Endothelial cell of umbilical vein (primary cell): ENCODE measurements around the gene IKZF1. TPM values are rescaled to one million over a fixed set of nuclear protein-coding genes. Genes with fewer than 3 reads are reported as not detected.

Experiments used
- BruUV-seq: library from RNA; stranded (reverse); fragments of 400-500 nt; replicated peaks from 2 replicates; lab custom pipeline; 2021; lab: Mats Ljungman, UMichigan
- CTCF ChIA-PET: fragments of 300-600, 350-600 bp; sonication (Branson Sonifier 250); formaldehyde crosslinking; loops from one replicate; lab custom pipeline; 2021; ENCODE audit warnings: antibody characterized with exemption, inconsistent platforms; lab: Charles Lee
- POLR2A ChIA-PET: fragments of 300-600, 350-600 bp; sonication (Branson Sonifier 250); formaldehyde crosslinking; loops from one replicate; lab custom pipeline; 2021; ENCODE audit warnings: antibody characterized with exemption, inconsistent platforms; lab: Charles Lee
- DNase-seq: peaks from one replicate; pipeline ENCODE4 v3.0.0-alpha.2; 2011; ENCODE audit warnings: low read depth, low spot score
- FAIRE-seq: peaks from 2 replicates; lab custom pipeline; 2011; peaks lifted over from hg19 to GRCh38; lab: Jason Lieb, UNC
- H2AFZ ChIP-seq: 2 replicates; pipeline ENCODE4 v1.6.0; 2012; ENCODE audit warnings: low read depth, low read length, control low read depth, inconsistent platforms
- H3K27ac ChIP-seq: 2 replicates; pipeline ENCODE4 v1.5.1; 2011; ENCODE audit warnings: low read depth, mild to moderate bottlenecking, control low read depth, low read length, moderate library complexity; ENCODE audit not compliant: insufficient read depth
- H3K27me3 ChIP-seq, 2 experiments: 2 replicates each; pipeline versions ENCODE4 v1.6.0 to v1.6.1; 2011; ENCODE audit warnings: low read length in 2 of 2, mixed read lengths in 1 of 2; ENCODE audit not compliant: control insufficient read depth in 2 of 2, insufficient read depth in 2 of 2
- H3K36me3 ChIP-seq, 2 experiments: 2 replicates in 1 of 2; 3 replicates in 1 of 2; pipeline ENCODE4 v1.5.1; 2011; ENCODE audit warnings: low read length in 2 of 2, mild to moderate bottlenecking in 1 of 2, moderate library complexity in 1 of 2; ENCODE audit not compliant: control insufficient read depth in 2 of 2, insufficient read depth in 2 of 2; ENCODE audit errors: extremely low read depth in 1 of 2
- H3K4me1 ChIP-seq: 3 replicates; pipeline ENCODE4 v1.5.1; 2011; ENCODE audit warnings: mild to moderate bottlenecking, low read length; ENCODE audit not compliant: control insufficient read depth, insufficient read depth; ENCODE audit errors: extremely low read depth
- H3K4me2 ChIP-seq: 2 replicates; pipeline ENCODE4 v1.6.1; 2011; ENCODE audit warnings: low read length, control low read depth, mixed read lengths; ENCODE audit not compliant: insufficient read depth
- H3K4me3 ChIP-seq, 3 experiments: fragments of 200-600 bp in 1 of 3; sonication (generic), shearing (Covaris generic) in 1 of 3; replicated peaks in 1 of 3; 2 replicates each; pipeline ENCODE4 v1.5.1; 2011 to 2016; ENCODE audit warnings: control low read depth in 3 of 3, low read length in 3 of 3, mild to moderate bottlenecking in 2 of 3, inconsistent platforms in 1 of 3, low read depth in 1 of 3, moderate library complexity in 1 of 3; ENCODE audit not compliant: insufficient read depth in 1 of 3
- H3K79me2 ChIP-seq: 2 replicates; pipeline ENCODE4 v1.6.0; 2012; ENCODE audit warnings: low read length, inconsistent platforms; ENCODE audit not compliant: control insufficient read depth, insufficient read depth
- H3K9ac ChIP-seq: replicated peaks from 2 replicates; pipeline ENCODE3; 2011; ENCODE audit warnings: low read length, control low read depth; ENCODE audit not compliant: insufficient read depth; ENCODE audit errors: extremely low read depth
- H3K9me1 ChIP-seq: replicated peaks from 3 replicates; pipeline ENCODE4 v1.6.0; 2011; ENCODE audit warnings: mild to moderate bottlenecking, low read length; ENCODE audit not compliant: control insufficient read depth, insufficient read depth; ENCODE audit errors: extremely low read depth
- H3K9me3 ChIP-seq: replicated peaks from 2 replicates; pipeline ENCODE4 v1.5.1; 2012; ENCODE audit warnings: low read length, inconsistent platforms; ENCODE audit not compliant: control insufficient read depth, insufficient read depth
- H4K20me1 ChIP-seq: replicated peaks from 2 replicates; pipeline ENCODE3; 2011; ENCODE audit warnings: mild to moderate bottlenecking, low read length; ENCODE audit not compliant: control insufficient read depth, insufficient read depth; ENCODE audit errors: extremely low read depth
- CTCF ChIP-seq, 2 donors: IDR thresholded peaks; 1 replicate in 1 of 2; 2 replicates in 1 of 2; pipeline ENCODE4 v1.5.1; 2011; ENCODE audit warnings: low read length in 2 of 2, mild to moderate bottlenecking in 2 of 2, moderate library complexity in 2 of 2, control low read depth in 1 of 2, inconsistent platforms in 1 of 2, low read depth in 1 of 2; ENCODE audit not compliant: insufficient read depth in 1 of 2; ENCODE audit errors: extremely low read depth in 1 of 2
- EZH2 ChIP-seq: IDR thresholded peaks from 2 replicates; pipeline ENCODE4 v1.6.1; 2012; ENCODE audit warnings: borderline replicate concordance, low read depth, mild to moderate bottlenecking, moderate library complexity, low read length, inconsistent platforms; ENCODE audit not compliant: severe bottlenecking
- FOS ChIP-seq: IDR thresholded peaks from 2 replicates; pipeline ENCODE4 v1.6.1; 2011; ENCODE audit warnings: mild to moderate bottlenecking, low read length, moderate library complexity, borderline replicate concordance; ENCODE audit not compliant: insufficient read depth
- MAX ChIP-seq: IDR thresholded peaks from 2 replicates; pipeline ENCODE4 v1.6.1; 2011; ENCODE audit not compliant: insufficient read depth, insufficient read length
- MYC ChIP-seq: IDR thresholded peaks from one replicate; pipeline ENCODE4 v1.6.1; 2011; ENCODE audit warnings: mild to moderate bottlenecking, low read depth, low read length
- dilution Hi-C: fragments of 300-500 bp; cut with MboI; formaldehyde crosslinking; loops from one replicate; pipeline ENCODE4 v1.15.0; 2019; ENCODE audit warnings: low sequenced_read_pairs; ENCODE audit not compliant: extremely low pct_ligation_motif_present
- intact Hi-C: fragments of 100-400 bp; cut with micrococcal nuclease; formaldehyde crosslinking; loops from one replicate; pipeline ENCODE4 v1.10.0; 2022
- polyA plus RNA-seq, 4 experiments: library from polyadenylated mRNA; depleted of rRNA in 3 of 4; stranded (reverse) in 3 of 4; unstranded in 1 of 4; fragments of >200 nt; gene quantifications; 2 replicates each; pipeline versions ENCODE4 v1.2.1 to v1.2.3, GENCODE V29; 2011 to 2012; ENCODE audit warnings: missing spikeins in 1 of 4
- total RNA-seq: library from RNA; stranded (reverse); gene quantifications from 2 replicates; pipeline ENCODE4 v1.2.3, GENCODE V29; 2021

The IKZF1 gene
- total and polyA plus RNA-seq, 2 donors (not counting 3 experiments of a cell fraction or from before 2014, with no cell fraction given), result 0.01 to 0.20 TPM

GRCh38 chr7:50359258-50359994 lies 54.9 kb downstream of the IKZF1 start:
- TF ChIP-seq MYC (no peak), EZH2 (no peak), FOS (no peak)

GRCh38 chr7:50359995-50360925 lies 55.7 kb downstream of the IKZF1 start:
- ChIA-PET POLR2A (no interaction called here), CTCF (no interaction called here)

More at GRCh38 chr7:50359258-50359994, 54.9 kb downstream of the IKZF1 start:
- FAIRE-seq, result no peak
- ChIA-PET POLR2A (no interaction called here), CTCF (no interaction called here)
- Histone ChIP-seq H4K20me1 (no peaks in the 10 kb centered on the region), H3K9me3 (no peaks in the 10 kb centered on the region), H3K36me3 (no peaks in the 10 kb centered on the region), H3K27ac (no peak overlapping the region), H3K4me2 (no peak overlapping the region), H3K4me1 (no peaks in the 10 kb centered on the region), H3K9ac (no peak overlapping the region), H3K4me3 (no peak overlapping the region), H3K9me1 (no peaks in the 10 kb centered on the region), H3K79me2 (no peaks in the 10 kb centered on the region), H2AFZ (no peak overlapping the region), H3K27me3 (no peaks in the 10 kb centered on the region)
- BruUV-seq, result no TSS peak
- dilution Hi-C loops, result no loop called here
- DNase-seq, result no peak
- intact Hi-C loops, result no loop called here

More at GRCh38 chr7:50359995-50360925, 55.7 kb downstream of the IKZF1 start:
- Histone ChIP-seq H3K9ac (no peak overlapping the region), H3K4me2 (no peak overlapping the region), H2AFZ (no peak overlapping the region), H3K4me1 (no peaks in the 10 kb centered on the region), H3K36me3 (no peaks in the 10 kb centered on the region), H3K79me2 (no peaks in the 10 kb centered on the region), H4K20me1 (no peaks in the 10 kb centered on the region), H3K4me3 (no peak overlapping the region), H3K27ac (no peak overlapping the region), H3K27me3 (no peaks in the 10 kb centered on the region), H3K9me3 (no peaks in the 10 kb centered on the region), H3K9me1 (no peaks in the 10 kb centered on the region)
- dilution Hi-C loops, result no loop called here
- FAIRE-seq, result no peak
- intact Hi-C loops, result loop anchor here (10.0 kb wide), 1 partner anchor 55 kb away; the partner anchor contains the start of gene IKZF1
- no TSS peak for BruUV-seq
- TF ChIP-seq CTCF (IDR thresholded peaks at IDR 0.05; ENCODE audit: extremely low read depth in 1 of 2, insufficient read depth in 1 of 2, low read depth in 1 of 2, low read length in 2 of 2), result no peak
- peak; percentile 24 for TF ChIP-seq MAX
- DNase-seq, result no peak
